NCI-H2107 (cell line): ENCODE data around the gene F11R.
"Not testable (repeated sequence)": the region's sequence is repeated elsewhere in the genome, so short reads cannot be mapped to it uniquely, and the experiment has no call there.

Source experiments
- DNase-seq: peaks from one replicate; lab custom pipeline; 2025; lab: John Stamatoyannopoulos, UW

F11R gene

GRCh38 chr1:161044535-161044907, 23.6 kb upstream of the F11R start:
- no peak for DNase-seq

GRCh38 chr1:161039546-161039945, 18.6 kb upstream of the F11R start:
- DNase-seq: no peak

DNA sequence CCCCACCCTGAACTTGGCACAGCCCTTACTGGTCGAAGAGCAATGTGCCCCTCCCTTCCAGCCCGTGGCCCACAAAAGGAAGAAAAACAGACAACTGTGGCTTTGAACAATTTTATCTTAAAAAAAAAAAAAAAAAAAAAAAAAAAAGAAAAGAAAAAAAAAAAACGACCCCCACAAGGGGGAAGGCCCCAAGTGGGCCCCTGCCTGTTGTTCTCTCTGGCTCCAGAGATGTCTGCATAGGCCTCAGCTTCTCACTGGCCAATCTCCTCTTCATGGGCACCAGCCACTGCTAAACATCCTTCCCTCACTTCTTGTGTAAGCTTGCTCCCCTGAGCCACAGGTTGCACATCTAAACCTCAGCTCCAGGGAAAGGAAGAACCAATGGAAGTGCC, 18.2 kb upstream of the F11R start:
- no peak for DNase-seq

GRCh38 chr1:161038523-161039153, 17.7 kb upstream of the F11R start, which contains the start of gene TSTD1:
Gene TSTD1, minus strand, starts transcription at chr1:161038964. Its CDS starts 75 bp downstream, at chr1:161038889.
- DNase-seq: peak; percentile 46

- no peak for DNase-seq
Measured at GRCh38 chr1:161037661-161038522, 16.9 kb upstream of the F11R start.

- no peak for DNase-seq
Measured at GRCh38 chr1:161033751-161034150, 12.8 kb upstream of the F11R start.

- DNase-seq: no peak
Measured at GRCh38 chr1:161032409-161032808, 11.5 kb upstream of the F11R start.

GRCh38 chr1:161031874-161032273, 10.9 kb upstream of the F11R start:
- DNase-seq: no peak

DNA sequence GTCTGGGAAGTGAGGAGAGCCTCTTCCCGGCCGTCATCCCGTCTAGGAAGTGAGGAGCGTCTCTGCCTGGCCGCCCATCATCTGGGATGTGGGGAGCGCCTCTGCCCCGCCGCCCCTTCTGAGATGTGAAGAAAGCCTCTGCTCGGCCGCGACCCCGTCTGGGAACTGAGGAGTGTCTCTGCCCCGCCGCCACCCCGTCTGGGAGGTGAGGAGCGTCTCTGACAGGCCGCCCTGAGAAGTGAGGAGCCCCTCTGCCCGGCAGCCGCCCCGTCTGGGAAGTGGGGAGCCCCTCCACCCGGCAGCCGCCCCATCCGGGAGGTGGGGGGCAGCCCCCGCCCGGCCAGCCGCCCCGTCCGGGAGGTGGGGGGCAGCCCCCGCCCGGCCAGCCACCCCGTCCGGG, 8.5 kb upstream of the F11R start:
- not testable (repeated sequence) for DNase-seq

DNA sequence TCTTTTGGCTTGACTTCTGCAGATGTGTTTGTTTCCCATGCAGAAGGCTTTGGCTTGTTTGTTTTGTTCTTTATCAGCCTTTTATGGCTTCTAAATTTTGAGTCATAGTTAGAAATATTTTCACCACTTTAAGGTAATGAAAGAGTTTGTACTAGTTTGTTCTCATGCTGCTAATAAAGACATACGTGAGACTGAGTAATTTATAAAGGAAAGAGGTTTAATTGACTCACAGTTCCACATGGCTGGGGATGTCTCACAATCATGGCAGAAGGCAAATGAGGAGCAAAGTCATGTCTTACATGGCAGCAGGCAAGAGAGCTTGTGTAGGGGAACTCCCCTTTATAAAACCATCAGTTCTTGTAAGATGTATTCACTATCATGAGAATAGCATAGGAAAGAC, 6.0 kb upstream of the F11R start:
- not testable (repeated sequence) for DNase-seq

DNA sequence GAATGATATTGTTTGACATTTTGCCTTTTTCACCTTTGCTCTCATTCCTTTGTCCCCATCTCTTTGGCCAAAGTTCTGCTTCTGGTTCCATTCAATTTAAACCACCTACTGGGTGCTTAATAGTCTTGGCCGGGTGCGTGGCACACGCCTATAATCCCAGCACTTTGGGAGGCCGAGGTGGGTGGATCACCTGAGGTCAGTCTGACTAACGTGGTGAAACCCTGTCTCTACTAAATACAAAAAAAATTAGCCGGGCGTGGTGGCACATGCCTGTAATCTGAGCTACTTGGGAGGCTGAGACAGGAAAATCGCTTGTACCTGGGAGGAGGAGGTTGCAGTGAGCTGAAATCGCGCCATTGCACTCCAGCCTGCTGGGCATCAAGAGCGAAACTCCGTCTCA, 1.5 kb upstream of the F11R start:
- not testable (repeated sequence) for DNase-seq

- DNase-seq: no peak
Measured at GRCh38 chr1:161021970-161022353, 1.0 kb upstream of the F11R start.

GRCh38 chr1:161021165-161021969, 415 bp upstream of the F11R start:
- DNase-seq: peak; percentile 98

GRCh38 chr1:161019751-161020495, 1.0 kb downstream of the F11R start:
- DNase-seq: peak; percentile 22

DNA sequence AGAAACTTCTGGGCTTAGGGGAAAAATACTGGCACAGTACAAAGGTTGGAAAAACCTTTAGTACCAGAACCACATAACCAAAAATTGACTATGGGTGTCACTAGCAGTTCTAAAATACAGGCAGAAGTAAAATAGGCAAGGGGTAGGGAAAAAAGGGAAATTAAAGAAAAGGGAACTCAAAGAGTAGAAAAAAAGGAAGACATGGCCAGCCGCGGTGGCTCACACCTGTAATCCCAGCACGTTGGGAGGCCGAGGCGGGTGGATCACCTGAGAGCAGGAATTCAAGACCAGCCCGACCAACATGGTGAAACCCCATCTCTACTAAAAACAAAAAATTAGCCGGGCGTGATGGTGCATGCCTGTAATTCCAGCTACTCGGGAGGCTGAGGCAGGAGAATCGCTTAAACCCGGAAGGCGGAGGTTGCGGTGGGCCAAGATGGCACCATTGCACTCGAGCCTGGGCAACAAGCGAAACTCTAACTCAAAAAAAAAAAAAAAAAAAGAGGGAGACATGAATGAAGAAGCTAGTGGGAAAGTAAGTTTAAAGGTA, 1.8 kb downstream of the F11R start:
- DNase-seq: not testable (repeated sequence)

DNA sequence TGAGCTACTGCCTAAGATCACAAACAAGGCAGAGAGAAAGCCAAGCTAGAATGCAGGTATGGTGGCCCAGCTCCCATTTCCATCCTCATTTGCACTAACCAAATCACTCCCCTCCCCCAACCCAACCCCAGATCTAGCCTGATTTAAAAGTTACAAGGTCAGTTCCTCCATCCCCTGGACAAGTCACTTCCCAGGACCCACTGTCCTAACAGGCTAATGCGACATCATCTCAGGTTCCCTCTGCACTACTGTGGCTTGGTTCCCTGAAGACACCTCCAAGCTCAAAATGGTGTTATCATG, 2.4 kb downstream of the F11R start:
- no peak for DNase-seq

DNA sequence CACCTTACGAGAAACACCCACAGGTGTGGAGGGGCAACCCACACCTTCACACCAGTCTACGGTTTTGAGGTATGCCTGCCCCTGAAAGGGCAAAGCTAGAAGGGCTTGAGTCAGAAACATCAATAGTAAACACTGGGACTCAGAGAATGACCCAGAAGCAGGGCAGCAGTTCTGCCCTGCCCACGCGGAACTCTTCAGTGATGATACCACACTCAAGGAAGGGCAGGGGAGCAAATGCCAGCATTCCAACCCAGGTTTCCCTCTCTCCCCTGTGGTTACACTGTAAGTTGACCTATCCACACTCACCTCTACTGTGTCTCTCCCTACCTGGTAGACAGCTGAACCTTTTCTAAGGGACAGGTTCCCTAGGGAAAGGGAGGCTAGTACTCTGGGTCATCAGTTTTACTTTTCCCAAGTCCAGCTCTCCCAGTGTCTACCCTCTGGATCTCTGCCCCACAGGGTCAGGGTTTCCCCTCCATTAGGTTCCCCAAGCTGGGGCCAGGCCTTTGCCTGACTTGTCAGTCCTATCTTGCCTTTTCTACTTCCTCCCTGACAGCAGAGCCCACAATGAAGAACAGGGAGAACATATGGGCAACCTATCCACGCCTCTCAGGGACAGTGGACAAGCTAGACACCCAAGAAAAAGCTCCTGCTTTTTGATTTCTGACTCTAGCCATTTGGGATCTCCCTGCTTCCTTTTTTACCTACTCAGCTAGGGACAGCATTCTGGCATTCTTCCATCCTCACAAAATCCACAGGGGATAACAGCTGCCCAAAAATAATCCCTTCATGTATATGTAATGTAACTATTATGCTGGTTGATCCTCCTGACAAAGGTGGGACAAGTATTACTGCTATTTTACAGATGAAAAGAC, 3.0 kb downstream of the F11R start:
- DNase-seq: no peak

GRCh38 chr1:161017181-161017580, 3.8 kb downstream of the F11R start:
- not testable (repeated sequence) for DNase-seq

DNA sequence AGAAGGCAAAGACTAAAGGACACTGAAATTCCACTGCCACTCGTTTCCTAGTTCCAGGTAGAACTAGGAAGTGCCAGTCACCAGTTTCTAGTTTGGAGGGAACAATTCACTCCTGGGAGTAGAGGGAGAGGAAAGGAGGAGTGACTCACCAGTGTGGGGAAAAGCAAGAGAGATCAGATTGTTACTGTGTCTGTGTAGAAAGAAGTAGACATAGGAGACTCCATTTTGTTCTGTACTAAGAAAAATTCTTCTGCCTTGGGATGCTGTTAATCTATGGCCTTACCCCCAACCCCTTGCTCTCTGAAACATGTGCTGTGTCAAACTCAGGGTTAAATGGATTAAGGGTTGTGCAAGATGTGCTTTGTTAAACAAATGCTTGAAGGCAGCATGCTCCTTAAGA, 4.3 kb downstream of the F11R start:
- not testable (repeated sequence) for DNase-seq

- DNase-seq: no peak
Measured at GRCh38 chr1:161013488-161014230, 7.3 kb downstream of the F11R start.
